CD4-positive, CD25-positive, alpha-beta regulatory T cell (primary cell): ENCODE data around the gene AGTR1. TPM values are rescaled to one million over a fixed set of nuclear protein-coding genes. Genes with fewer than 3 reads are reported as not detected.

Experiments
- ATAC-seq, 2 donors: fragments of 150-1000 bp; cut with Tn5 transposase; one replicate each; pipeline ENCODE4 v1.10.0; 2021; ENCODE audit warnings: low read depth in 2 of 2, moderate number of reproducible peaks in 2 of 2, moderate library complexity in 1 of 2
- DNase-seq, 3 donors: peaks; one replicate each; pipeline versions ENCODE4 v3.0.0 to v3.0.0-alpha.2; 2012 to 2022; ENCODE audit warnings: mixed read lengths in 1 of 3
- H3K27ac ChIP-seq: one replicate; pipeline ENCODE4 v1.7.0; 2013; ENCODE audit warnings: mild to moderate bottlenecking, low read length; ENCODE audit not compliant: insufficient read depth, poor library complexity, severe bottlenecking
- H3K27me3 ChIP-seq: one replicate; pipeline ENCODE4 v1.7.0; 2013; ENCODE audit warnings: low read length; ENCODE audit not compliant: control insufficient read depth, insufficient read depth
- H3K36me3 ChIP-seq: one replicate; pipeline ENCODE4 v1.7.0; 2013; ENCODE audit warnings: mild to moderate bottlenecking, low read length, moderate library complexity; ENCODE audit not compliant: control insufficient read depth, insufficient read depth
- H3K4me1 ChIP-seq: 2 replicates; pipeline ENCODE4 v1.7.0; 2013; ENCODE audit warnings: mild to moderate bottlenecking, low read length; ENCODE audit not compliant: insufficient read depth, control insufficient read depth, poor library complexity, severe bottlenecking
- H3K4me3 ChIP-seq: one replicate; pipeline ENCODE4 v1.7.0; 2013; ENCODE audit warnings: low read depth, mild to moderate bottlenecking, low read length, moderate library complexity
- H3K9me3 ChIP-seq, 2 experiments: 1 replicate in 1 of 2; 2 replicates in 1 of 2; pipeline ENCODE4 v1.7.0; 2013; ENCODE audit warnings: low read length in 2 of 2, mild to moderate bottlenecking in 1 of 2, moderate library complexity in 1 of 2; ENCODE audit not compliant: control insufficient read depth in 2 of 2
- H3K27ac Mint-ChIP-seq, 3 donors: one replicate each; pipeline ENCODE4 v1.8.0; 2020 to 2022; ENCODE audit warnings: mild to moderate bottlenecking in 3 of 3, mixed read lengths in 3 of 3, moderate library complexity in 2 of 3
- H3K27me3 Mint-ChIP-seq: one replicate; pipeline ENCODE4 v1.8.0; 2022; ENCODE audit warnings: mild to moderate bottlenecking, mixed read lengths
- H3K36me3 Mint-ChIP-seq: one replicate; pipeline ENCODE4 v1.8.0; 2020; ENCODE audit warnings: mixed read lengths
- H3K4me1 Mint-ChIP-seq, 4 donors: one replicate each; pipeline ENCODE4 v1.8.0; 2020 to 2022; ENCODE audit warnings: mixed read lengths in 4 of 4, mild to moderate bottlenecking in 1 of 4
- H3K4me3 Mint-ChIP-seq, 4 donors: one replicate each; pipeline ENCODE4 v1.8.0; 2020 to 2022; ENCODE audit warnings: mild to moderate bottlenecking in 4 of 4, mixed read lengths in 4 of 4, moderate library complexity in 3 of 4
- H3K9me3 Mint-ChIP-seq, 7 donors: one replicate each; pipeline ENCODE4 v1.8.0; 2020 to 2022; ENCODE audit warnings: mixed read lengths in 7 of 7, mild to moderate bottlenecking in 3 of 7, moderate library complexity in 2 of 7
- polyA plus RNA-seq, 4 donors: library from polyadenylated mRNA; unstranded; fragments of 300-500 nt; fragmentation: Illumina TruSeq; gene quantifications; one replicate each; pipeline ENCODE4 v1.2.3, GENCODE V29; 2021
- total RNA-seq: library from RNA; stranded (reverse); gene quantifications from one replicate; pipeline ENCODE4 v1.2.3, GENCODE V29; 2022

The AGTR1 gene
- total and polyA plus RNA-seq, 5 donors from 2014 or later: not detected

GRCh38 chr3:148709560-148710253 lies 12.0 kb downstream of the AGTR1 start:
- no peaks in the 10 kb centered on the region for H3K27me3 Mint-ChIP-seq
- no peak overlapping the region for H3K27ac Mint-ChIP-seq
- Histone ChIP-seq H3K9me3 (no peaks in the 10 kb centered on the region), H3K4me3 (no peak overlapping the region), H3K36me3 (no peaks in the 10 kb centered on the region), H3K4me1 (no peaks in the 10 kb centered on the region), H3K27ac (no peak overlapping the region), H3K27me3 (no peaks in the 10 kb centered on the region)
- ATAC-seq (no peak), DNase-seq (no peak)
- no peaks in the 10 kb centered on the region for H3K4me1 Mint-ChIP-seq
- no peak overlapping the region for H3K4me3 Mint-ChIP-seq
- peaks cover 0 to 2% (median 0%) of the 10 kb centered on the region in 7 donors for H3K9me3 Mint-ChIP-seq
- no peaks in the 10 kb centered on the region for H3K36me3 Mint-ChIP-seq

GRCh38 chr3:148710665-148711064 lies 13.0 kb downstream of the AGTR1 start:
- no peak for ATAC-seq

GRCh38 chr3:148711981-148712666 lies 14.4 kb downstream of the AGTR1 start:
- H3K4me1 ChIP-seq: no peaks in the 10 kb centered on the region
- Mint-ChIP-seq H3K36me3 (no peaks in the 10 kb centered on the region), H3K4me1 (no peaks in the 10 kb centered on the region), H3K27me3 (no peaks in the 10 kb centered on the region), H3K27ac (no peak overlapping the region), H3K9me3 (peaks cover 0 to 2% (median 0%) of the 10 kb centered on the region in 7 donors), H3K4me3 (no peak overlapping the region)
- no peaks in the 10 kb centered on the region for H3K9me3 ChIP-seq
- no peaks in the 10 kb centered on the region for H3K27me3 ChIP-seq
- no peak overlapping the region for H3K27ac ChIP-seq
- no peaks in the 10 kb centered on the region for H3K36me3 ChIP-seq
- ATAC-seq (peak in 1 of 2 donors; percentile 12), DNase-seq (no peak)
- no peak overlapping the region for H3K4me3 ChIP-seq

More at GRCh38 chr3:148710665-148711064, 13.0 kb downstream of the AGTR1 start:
- H3K36me3 Mint-ChIP-seq: no peaks in the 10 kb centered on the region
- no peaks in the 10 kb centered on the region for H3K27me3 Mint-ChIP-seq
- no peak for DNase-seq
- H3K36me3 ChIP-seq: no peaks in the 10 kb centered on the region
- H3K27ac Mint-ChIP-seq: no peak overlapping the region
- H3K4me1 Mint-ChIP-seq: no peaks in the 10 kb centered on the region
- H3K9me3 ChIP-seq: no peaks in the 10 kb centered on the region
- no peaks in the 10 kb centered on the region for H3K27me3 ChIP-seq
- H3K4me1 ChIP-seq: no peaks in the 10 kb centered on the region
- no peak overlapping the region for H3K4me3 Mint-ChIP-seq
- H3K4me3 ChIP-seq: no peak overlapping the region
- H3K27ac ChIP-seq: no peak overlapping the region
- H3K9me3 Mint-ChIP-seq: peaks cover 0 to 2% (median 0%) of the 10 kb centered on the region in 7 donors

- no peaks in the 10 kb centered on the region for H3K36me3 Mint-ChIP-seq
- H3K4me1 Mint-ChIP-seq: no peaks in the 10 kb centered on the region
- Histone ChIP-seq H3K27me3 (no peaks in the 10 kb centered on the region), H3K27ac (no peak overlapping the region), H3K36me3 (no peaks in the 10 kb centered on the region), H3K4me3 (no peak overlapping the region), H3K9me3 (no peaks in the 10 kb centered on the region), H3K4me1 (no peaks in the 10 kb centered on the region)
- no peak for DNase-seq
- no peak overlapping the region for H3K27ac Mint-ChIP-seq
- H3K4me3 Mint-ChIP-seq: no peak overlapping the region
- H3K27me3 Mint-ChIP-seq: no peaks in the 10 kb centered on the region
- H3K9me3 Mint-ChIP-seq: peaks cover 0 to 2% (median 0%) of the 10 kb centered on the region in 7 donors
- ATAC-seq: no peak
Measured at GRCh38 chr3:148714521-148714920, 16.8 kb downstream of the AGTR1 start.

GRCh38 chr3:148716657-148717056 lies 19.0 kb downstream of the AGTR1 start:
- ATAC-seq: no peak
- no peak overlapping the region for H3K4me3 ChIP-seq
- Mint-ChIP-seq H3K36me3 (no peaks in the 10 kb centered on the region), H3K27me3 (no peaks in the 10 kb centered on the region), H3K27ac (no peak overlapping the region), H3K4me1 (no peaks in the 10 kb centered on the region), H3K9me3 (peaks cover 0 to 2% (median 0%) of the 10 kb centered on the region in 7 donors), H3K4me3 (no peak overlapping the region)
- no peak for DNase-seq
- H3K9me3 ChIP-seq: no peaks in the 10 kb centered on the region
- no peaks in the 10 kb centered on the region for H3K4me1 ChIP-seq
- no peaks in the 10 kb centered on the region for H3K27me3 ChIP-seq
- H3K27ac ChIP-seq: no peak overlapping the region
- no peaks in the 10 kb centered on the region for H3K36me3 ChIP-seq

GRCh38 chr3:148717885-148718561 lies 20.3 kb downstream of the AGTR1 start:
- ATAC-seq (no peak), DNase-seq (no peak)
- no peaks in the 10 kb centered on the region for H3K4me1 Mint-ChIP-seq
- H3K4me3 Mint-ChIP-seq: no peak overlapping the region
- no peaks in the 10 kb centered on the region for H3K27me3 Mint-ChIP-seq
- H3K4me1 ChIP-seq: no peaks in the 10 kb centered on the region
- H3K27me3 ChIP-seq: no peaks in the 10 kb centered on the region
- no peaks in the 10 kb centered on the region for H3K36me3 ChIP-seq
- no peaks in the 10 kb centered on the region for H3K9me3 ChIP-seq
- no peak overlapping the region for H3K27ac ChIP-seq
- H3K27ac Mint-ChIP-seq: no peak overlapping the region
- no peak overlapping the region for H3K4me3 ChIP-seq
- no peaks in the 10 kb centered on the region for H3K36me3 Mint-ChIP-seq
- H3K9me3 Mint-ChIP-seq: peaks cover 0 to 4% (median 0%) of the 10 kb centered on the region in 7 donors

- no peak for ATAC-seq
- no peak for DNase-seq
- no peak overlapping the region for H3K27ac ChIP-seq
- no peaks in the 10 kb centered on the region for H3K36me3 Mint-ChIP-seq
- H3K4me1 Mint-ChIP-seq: no peaks in the 10 kb centered on the region
- no peaks in the 10 kb centered on the region for H3K36me3 ChIP-seq
- H3K4me1 ChIP-seq: no peaks in the 10 kb centered on the region
- no peaks in the 10 kb centered on the region for H3K27me3 Mint-ChIP-seq
- H3K9me3 ChIP-seq: no peaks in the 10 kb centered on the region
- H3K4me3 ChIP-seq: no peak overlapping the region
- no peaks in the 10 kb centered on the region for H3K27me3 ChIP-seq
- H3K9me3 Mint-ChIP-seq: peaks cover 0 to 4% (median 0%) of the 10 kb centered on the region in 7 donors
- no peak overlapping the region for H3K4me3 Mint-ChIP-seq
- H3K27ac Mint-ChIP-seq: no peak overlapping the region
Measured at GRCh38 chr3:148718982-148719862, 21.5 kb downstream of the AGTR1 start.
